Spleen (tissue), 11 donors: ENCODE measurements around the gene REC114. TPM values are rescaled to one million over a fixed set of nuclear protein-coding genes. Genes with fewer than 3 reads are reported as not detected.

Source experiments
- DNase-seq: peaks from one replicate; pipeline ENCODE4 v3.0.0-alpha.2; 2020
- H3K27ac ChIP-seq, 8 donors: fragments of 200-600 bp; sonication (generic) in 7 of 8; 1 replicate in 4 of 8; 2 replicates in 4 of 8; pipeline versions ENCODE4 v1.5.0 to v1.8.0; 2016 to 2021; ENCODE audit warnings: inconsistent platforms in 4 of 8, mild to moderate bottlenecking in 4 of 8, moderate library complexity in 1 of 8
- H3K27me3 ChIP-seq, 7 donors: fragments of 200-600 bp; sonication (generic) in 6 of 7; replicated peaks in 1 of 7; 1 replicate in 4 of 7; 2 replicates in 3 of 7; pipeline versions ENCODE4 v1.5.0 to v1.8.0; 2016 to 2021; ENCODE audit warnings: inconsistent platforms in 3 of 7, mild to moderate bottlenecking in 1 of 7
- H3K36me3 ChIP-seq, 6 donors: fragments of 200-600 bp; sonication (generic) in 5 of 6; 1 replicate in 4 of 6; 2 replicates in 2 of 6; pipeline versions ENCODE4 v1.5.0 to v1.8.0; 2016 to 2021; ENCODE audit warnings: inconsistent platforms in 2 of 6
- H3K4me1 ChIP-seq, 6 donors: fragments of 200-600 bp; sonication (generic) in 5 of 6; 1 replicate in 3 of 6; 2 replicates in 3 of 6; pipeline versions ENCODE4 v1.5.0 to v1.8.0; 2016 to 2021; ENCODE audit warnings: inconsistent platforms in 3 of 6
- H3K4me3 ChIP-seq, 8 donors: fragments of 200-600 bp; sonication (generic) in 7 of 8; 1 replicate in 4 of 8; 2 replicates in 4 of 8; pipeline versions ENCODE4 v1.5.0 to v1.8.0; 2016 to 2021; ENCODE audit warnings: inconsistent platforms in 4 of 8, mild to moderate bottlenecking in 4 of 8, moderate library complexity in 2 of 8
- H3K9me3 ChIP-seq, 8 donors: fragments of 200-600 bp; sonication (generic) in 7 of 8; 1 replicate in 4 of 8; 2 replicates in 4 of 8; pipeline versions ENCODE4 v1.5.0 to v1.8.0; 2016 to 2021; ENCODE audit warnings: inconsistent platforms in 4 of 8
- POLR2A ChIP-seq, 3 donors: fragments of 450-650 bp; IDR thresholded peaks; one replicate each; pipeline ENCODE4 v1.5.1; 2017; ENCODE audit warnings: antibody characterized with exemption in 3 of 3, mild to moderate bottlenecking in 1 of 3
- POLR2AphosphoS5 ChIP-seq, 3 donors: sonication (generic); formaldehyde crosslinking; IDR thresholded peaks; one replicate each; pipeline ENCODE4 v1.5.1; 2017; ENCODE audit warnings: antibody characterized with exemption in 3 of 3
- WGBS, 5 donors: extraction: QIAGEN DNeasy Blood & Tissue Kit in 3 of 5; methylation state at CpG; one replicate each; pipeline versions ENCODE4 v1.1.5 to v1.1.7; 2013 to 2018; 5-methylcytosine and 5-hydroxymethylcytosine counted together
- intact Hi-C: fragments of 100-400 bp; cut with DNase I; formaldehyde crosslinking; loops from one replicate; pipeline ENCODE4 v1.15.0; 2023; ENCODE audit warnings: low total_unique reads
- polyA plus RNA-seq, 3 donors: library from polyadenylated mRNA; stranded (reverse); fragments of 200-250 nt; gene quantifications; one replicate each; pipeline ENCODE4 v1.2.1, GENCODE V29; 2013
- total RNA-seq, 7 donors: library from RNA; depleted of rRNA in 3 of 7; stranded (reverse); fragments of >200 nt in 3 of 7; fragmentation: NEBNext Ultra II Directional in 4 of 7; extraction: Animal tissue kit (Norgen Biotek cat#: 25700) in 4 of 7; gene quantifications; one replicate each; pipeline versions ENCODE4 v1.1.0 to v1.2.1, GENCODE V29; 2016 to 2021
- TF ChIP-seq, protein P1 (sequence below), 11 experiments: fragments of 200-600 bp in 7 of 11; fragments of 450-650 bp in 4 of 11; sonication (generic) in 4 of 11; IDR thresholded peaks in 8 of 11; conservative IDR thresholded peaks in 3 of 11; 1 replicate in 7 of 11; 2 replicates in 4 of 11; pipeline versions ENCODE4 v1.4.0 to v1.8.0; 2016 to 2021; ENCODE audit warnings: antibody characterized with exemption in 11 of 11, inconsistent platforms in 4 of 11, mild to moderate bottlenecking in 1 of 11
- donor health status: healthy with polysubstance abuse.
- donor health status: DM: no; HTN: no; CAD: no; lungs with moderate emphysema.
- donor health status: DM: no; HTN: no; CAD: no.
- donor health status: Bipolar disorder and iron deficiency.
- donor health status: healthy.
- donor health status: DM: no; HTN: no; CAD: no.
- donor health status: DM: yes; HTN: yes; CAD: no.

REC114 gene
- total and polyA plus RNA-seq, 10 donors, result not detected

DNA sequence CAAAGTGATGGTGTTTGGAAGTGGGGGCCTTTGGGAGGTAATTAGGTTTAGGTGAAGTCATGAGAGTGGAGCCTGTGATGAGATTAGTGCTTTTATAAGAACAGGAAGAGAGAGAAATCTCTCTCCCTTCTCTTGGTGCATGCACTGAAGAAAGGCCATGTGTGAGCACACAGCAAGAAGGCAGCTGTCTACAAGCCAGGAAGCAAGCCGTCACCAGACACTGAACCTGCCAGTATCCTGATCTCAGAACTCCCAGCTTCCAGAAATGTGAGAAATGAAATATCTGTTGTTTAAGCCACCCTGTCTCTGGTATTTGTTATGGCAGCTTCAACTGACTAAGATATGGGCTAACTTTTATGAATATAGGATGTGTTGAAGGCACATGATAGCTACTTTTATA is 72.6 kb downstream of the REC114 start:
- H3K27me3 ChIP-seq, result no peaks in the 10 kb centered on the region
- DNase-seq, result no peak

DNA sequence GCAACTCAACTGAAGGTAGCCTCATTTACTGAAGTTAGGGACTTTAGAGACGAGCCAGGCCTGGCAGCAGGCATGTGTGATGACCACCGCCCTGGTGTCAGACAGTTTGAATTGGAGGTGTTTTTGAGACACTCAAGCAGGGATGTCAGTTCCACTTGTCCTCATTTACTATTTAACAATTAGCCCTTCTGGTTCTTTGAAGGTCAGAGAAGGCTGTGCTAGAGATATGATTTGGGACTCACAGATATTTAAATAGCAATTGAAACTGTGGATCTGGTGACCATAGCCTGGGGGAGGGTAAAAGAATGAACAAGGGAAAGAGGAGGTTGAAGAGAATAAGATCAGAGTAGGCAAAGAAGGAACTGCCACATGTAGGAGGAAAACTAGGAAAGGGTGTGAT is 74.6 kb downstream of the REC114 start:
- Histone ChIP-seq H3K27ac (no peak overlapping the region), H3K36me3 (no peaks in the 10 kb centered on the region), H3K4me3 (no peak overlapping the region), H3K27me3 (no peaks in the 10 kb centered on the region), H3K9me3 (no peaks in the 10 kb centered on the region), H3K4me1 (no peaks in the 10 kb centered on the region)
- TF ChIP-seq, protein P1, sequence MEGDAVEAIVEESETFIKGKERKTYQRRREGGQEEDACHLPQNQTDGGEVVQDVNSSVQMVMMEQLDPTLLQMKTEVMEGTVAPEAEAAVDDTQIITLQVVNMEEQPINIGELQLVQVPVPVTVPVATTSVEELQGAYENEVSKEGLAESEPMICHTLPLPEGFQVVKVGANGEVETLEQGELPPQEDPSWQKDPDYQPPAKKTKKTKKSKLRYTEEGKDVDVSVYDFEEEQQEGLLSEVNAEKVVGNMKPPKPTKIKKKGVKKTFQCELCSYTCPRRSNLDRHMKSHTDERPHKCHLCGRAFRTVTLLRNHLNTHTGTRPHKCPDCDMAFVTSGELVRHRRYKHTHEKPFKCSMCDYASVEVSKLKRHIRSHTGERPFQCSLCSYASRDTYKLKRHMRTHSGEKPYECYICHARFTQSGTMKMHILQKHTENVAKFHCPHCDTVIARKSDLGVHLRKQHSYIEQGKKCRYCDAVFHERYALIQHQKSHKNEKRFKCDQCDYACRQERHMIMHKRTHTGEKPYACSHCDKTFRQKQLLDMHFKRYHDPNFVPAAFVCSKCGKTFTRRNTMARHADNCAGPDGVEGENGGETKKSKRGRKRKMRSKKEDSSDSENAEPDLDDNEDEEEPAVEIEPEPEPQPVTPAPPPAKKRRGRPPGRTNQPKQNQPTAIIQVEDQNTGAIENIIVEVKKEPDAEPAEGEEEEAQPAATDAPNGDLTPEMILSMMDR (IDR thresholded peaks at IDR 0.05 in 8 of 11, conservative IDR thresholded peaks at IDR 0.05 in 3 of 11), result no peak
- TF ChIP-seq POLR2AphosphoS5 (IDR thresholded peaks at IDR 0.05), result no peak
- intact Hi-C loops, result no loop called here
- 84 to 89% (median 87%) methylated on average over 2 of the region's 2 CpGs for WGBS, 5 donors
- DNase-seq, result no peak

More for the DNA sequence above, 72.6 kb downstream of the REC114 start:
- 78 to 93% (median 85%) methylated on average over 1 of the region's 1 CpG for WGBS, 5 donors
- no peaks in the 10 kb centered on the region for H3K36me3 ChIP-seq
- no peaks in the 10 kb centered on the region for H3K4me1 ChIP-seq
- intact Hi-C loops, result no loop called here
- H3K9me3 ChIP-seq, result no peaks in the 10 kb centered on the region
- no peak overlapping the region for H3K27ac ChIP-seq
- TF ChIP-seq POLR2AphosphoS5 (IDR thresholded peaks at IDR 0.05), result no peak
- no peak for TF ChIP-seq POLR2A (IDR thresholded peaks at IDR 0.05)
- TF ChIP-seq, protein P1 (IDR thresholded peaks at IDR 0.05 in 8 of 11, conservative IDR thresholded peaks at IDR 0.05 in 3 of 11), result no peak
- no peak overlapping the region for H3K4me3 ChIP-seq

DNA sequence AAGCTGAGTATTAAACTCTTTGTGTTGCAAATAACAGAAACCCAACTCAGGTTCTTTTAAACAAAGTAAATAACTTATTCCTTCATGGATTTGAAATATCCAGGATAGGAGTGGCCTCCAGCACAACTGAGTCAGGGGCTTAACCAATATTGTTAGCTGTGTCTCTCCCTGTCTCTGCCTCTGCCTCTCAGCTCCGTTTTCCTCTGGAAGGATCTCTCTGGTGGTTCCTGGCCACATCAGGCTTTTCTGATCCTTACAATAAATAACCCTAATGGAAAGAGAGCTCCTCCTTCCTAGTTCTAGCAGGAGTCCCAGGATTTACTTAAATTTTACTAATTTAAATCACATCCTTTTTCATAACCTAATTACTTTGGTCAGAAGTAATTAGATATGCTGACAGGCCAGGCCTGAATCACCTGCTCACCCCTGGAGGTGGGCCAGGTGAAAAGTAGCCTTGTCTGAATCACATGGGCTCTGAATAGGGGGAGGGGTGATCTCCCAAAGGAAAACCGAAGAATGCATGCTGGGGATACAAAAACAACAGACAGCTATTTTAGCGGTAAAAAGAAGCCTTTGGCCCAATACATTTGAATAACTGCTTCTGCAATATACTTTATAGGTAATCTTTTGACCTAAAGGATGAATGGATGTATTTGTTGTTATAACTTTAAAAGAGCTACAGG is 75.4 kb downstream of the REC114 start:
- TF ChIP-seq POLR2A (IDR thresholded peaks at IDR 0.05), result no peak
- no peak for TF ChIP-seq POLR2AphosphoS5 (IDR thresholded peaks at IDR 0.05)
- TF ChIP-seq, protein P1 (IDR thresholded peaks at IDR 0.05 in 8 of 11, conservative IDR thresholded peaks at IDR 0.05 in 3 of 11), result no peak
- intact Hi-C loops, result no loop called here
- no peaks in the 10 kb centered on the region for H3K36me3 ChIP-seq
- no peaks in the 10 kb centered on the region for H3K4me1 ChIP-seq
- DNase-seq, result no peak
- no peak overlapping the region for H3K4me3 ChIP-seq
- H3K27ac ChIP-seq, result no peak overlapping the region
- H3K9me3 ChIP-seq, result no peaks in the 10 kb centered on the region
- whole genome bisulfite sequencing, 5 donors, result 75 to 85% (median 84%) methylated on average over 3 of the region's 3 CpGs
- no peaks in the 10 kb centered on the region for H3K27me3 ChIP-seq

DNA sequence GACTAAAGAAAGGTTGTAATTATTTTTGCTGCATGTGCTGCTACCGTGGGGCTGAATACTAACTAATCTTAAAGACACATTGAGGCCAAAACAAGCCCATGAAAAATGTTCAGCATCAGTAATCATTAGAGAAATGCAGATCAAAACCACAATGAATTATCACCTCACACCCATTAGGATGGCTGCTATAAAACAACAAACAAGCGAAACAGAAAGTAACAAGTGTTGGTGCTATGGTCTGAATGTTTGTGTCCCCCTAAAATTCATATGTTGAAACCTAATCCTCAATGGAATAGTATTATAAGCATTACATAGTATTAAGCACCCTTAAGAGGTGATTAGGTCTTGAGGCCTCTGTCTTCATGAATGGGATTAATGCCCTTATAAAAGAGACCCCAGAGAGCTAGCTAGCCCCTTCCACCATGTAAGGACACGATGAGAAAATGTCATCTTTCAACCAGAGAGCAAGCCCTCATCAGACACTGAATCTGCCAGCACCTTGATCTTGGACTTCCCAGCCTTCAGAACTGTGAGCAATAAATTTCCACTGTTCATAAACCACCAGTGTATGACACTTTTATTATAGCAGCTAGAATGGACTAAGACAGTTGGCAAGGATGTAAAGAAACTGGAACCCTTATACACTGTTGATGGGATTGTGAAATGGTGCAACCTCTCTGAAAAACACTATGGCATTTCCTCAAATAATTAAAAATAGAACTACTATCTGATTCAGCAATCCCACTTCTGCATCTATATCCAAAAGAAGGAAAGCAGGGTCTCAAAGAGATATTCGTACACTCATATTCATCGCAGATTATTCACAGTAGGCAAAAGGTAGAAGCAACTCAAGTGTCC is 76.1 kb downstream of the REC114 start:
- Histone ChIP-seq H3K27me3 (no peaks in the 10 kb centered on the region), H3K4me1 (no peaks in the 10 kb centered on the region), H3K9me3 (no peaks in the 10 kb centered on the region), H3K36me3 (no peaks in the 10 kb centered on the region), H3K4me3 (no peak overlapping the region), H3K27ac (no peak overlapping the region)
- intact Hi-C loops, result no loop called here
- TF ChIP-seq, protein P1 (IDR thresholded peaks at IDR 0.05 in 8 of 11, conservative IDR thresholded peaks at IDR 0.05 in 3 of 11), result no peak
- TF ChIP-seq POLR2AphosphoS5 (IDR thresholded peaks at IDR 0.05), result no peak
- no peak for TF ChIP-seq POLR2A (IDR thresholded peaks at IDR 0.05)
- DNase-seq, result no peak
- whole genome bisulfite sequencing, 5 donors, result 79 to 91% (median 87%) methylated on average over 5 of the region's 5 CpGs
